HFFc6 (cell line): ENCODE measurements around the gene TMEM132D. TPM values are rescaled to one million over a fixed set of nuclear protein-coding genes. Genes with fewer than 3 reads are reported as not detected.

Experiments used
- DNase-seq: peaks from one replicate; pipeline ENCODE4 v3.0.0-alpha.2; 2018
- H3K27ac Mint-ChIP-seq: 2 replicates; pipeline ENCODE4 v1.8.0; 2020; ENCODE audit warnings: mild to moderate bottlenecking, mixed read lengths
- H3K27me3 Mint-ChIP-seq: 2 replicates; pipeline ENCODE4 v1.8.0; 2021; ENCODE audit warnings: mild to moderate bottlenecking, moderate library complexity, mixed read lengths; ENCODE audit not compliant: insufficient read depth
- H3K36me3 Mint-ChIP-seq: 2 replicates; pipeline ENCODE4 v1.8.0; 2021; ENCODE audit warnings: low read depth, mixed read lengths
- H3K4me1 Mint-ChIP-seq: 2 replicates; pipeline ENCODE4 v1.8.0; 2020; ENCODE audit warnings: low read depth, mixed read lengths
- H3K4me3 Mint-ChIP-seq: 2 replicates; pipeline ENCODE4 v1.8.0; 2020; ENCODE audit warnings: mild to moderate bottlenecking, moderate library complexity, mixed read lengths
- H3K9me3 Mint-ChIP-seq: 2 replicates; pipeline ENCODE4 v1.8.0; 2020; ENCODE audit warnings: mild to moderate bottlenecking, mixed read lengths
- total RNA-seq, 6 experiments: library from RNA; stranded (reverse); fragmentation: NEBNext Ultra II Directional; extraction: Animal tissue kit (Norgen Biotek cat#: 25700); gene quantifications; 2 replicates in 1 of 6; 3 replicates in 5 of 6; pipeline ENCODE4 v1.2.3, GENCODE V29; 2021
- TF ChIP-seq, protein P1 (sequence below): fragments of 200-600 bp; sonication (generic); IDR thresholded peaks from 2 replicates; pipeline ENCODE4 v1.5.0; 2021; ENCODE audit warnings: antibody characterized with exemption, mild to moderate bottlenecking

The TMEM132D gene
- total RNA-seq, 6 experiments from 2014 or later, result not detected

DNA sequence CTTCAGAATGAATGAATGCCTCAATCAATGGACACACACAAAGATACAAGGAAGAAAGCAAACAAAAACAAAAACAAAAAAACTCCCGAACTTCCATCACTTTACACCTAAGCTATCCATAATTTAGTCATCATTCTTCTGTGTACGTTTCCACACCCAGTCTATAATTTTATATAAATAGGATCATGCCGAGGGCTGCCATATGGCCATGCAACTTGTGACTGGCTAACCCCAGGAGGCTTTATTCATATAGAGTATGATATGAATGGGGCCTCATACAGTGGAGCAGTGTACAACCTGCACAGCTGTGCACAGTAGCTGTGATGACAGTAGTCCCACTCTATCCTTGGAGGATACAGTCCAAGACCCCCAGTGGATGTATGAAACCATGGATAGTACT, 365.7 kb downstream of the TMEM132D start:
- H3K9me3 Mint-ChIP-seq, result peaks cover 51% of the 10 kb centered on the region
- H3K27ac Mint-ChIP-seq, result no peak overlapping the region
- no peak overlapping the region for H3K4me3 Mint-ChIP-seq
- TF ChIP-seq, protein P1, sequence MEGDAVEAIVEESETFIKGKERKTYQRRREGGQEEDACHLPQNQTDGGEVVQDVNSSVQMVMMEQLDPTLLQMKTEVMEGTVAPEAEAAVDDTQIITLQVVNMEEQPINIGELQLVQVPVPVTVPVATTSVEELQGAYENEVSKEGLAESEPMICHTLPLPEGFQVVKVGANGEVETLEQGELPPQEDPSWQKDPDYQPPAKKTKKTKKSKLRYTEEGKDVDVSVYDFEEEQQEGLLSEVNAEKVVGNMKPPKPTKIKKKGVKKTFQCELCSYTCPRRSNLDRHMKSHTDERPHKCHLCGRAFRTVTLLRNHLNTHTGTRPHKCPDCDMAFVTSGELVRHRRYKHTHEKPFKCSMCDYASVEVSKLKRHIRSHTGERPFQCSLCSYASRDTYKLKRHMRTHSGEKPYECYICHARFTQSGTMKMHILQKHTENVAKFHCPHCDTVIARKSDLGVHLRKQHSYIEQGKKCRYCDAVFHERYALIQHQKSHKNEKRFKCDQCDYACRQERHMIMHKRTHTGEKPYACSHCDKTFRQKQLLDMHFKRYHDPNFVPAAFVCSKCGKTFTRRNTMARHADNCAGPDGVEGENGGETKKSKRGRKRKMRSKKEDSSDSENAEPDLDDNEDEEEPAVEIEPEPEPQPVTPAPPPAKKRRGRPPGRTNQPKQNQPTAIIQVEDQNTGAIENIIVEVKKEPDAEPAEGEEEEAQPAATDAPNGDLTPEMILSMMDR, result no peak
- H3K27me3 Mint-ChIP-seq, result no peaks in the 10 kb centered on the region
- no peaks in the 10 kb centered on the region for H3K4me1 Mint-ChIP-seq
- no peak for DNase-seq
- peaks cover 9% of the 10 kb centered on the region; the same call in 1 of the 2 replicates for H3K36me3 Mint-ChIP-seq

DNA sequence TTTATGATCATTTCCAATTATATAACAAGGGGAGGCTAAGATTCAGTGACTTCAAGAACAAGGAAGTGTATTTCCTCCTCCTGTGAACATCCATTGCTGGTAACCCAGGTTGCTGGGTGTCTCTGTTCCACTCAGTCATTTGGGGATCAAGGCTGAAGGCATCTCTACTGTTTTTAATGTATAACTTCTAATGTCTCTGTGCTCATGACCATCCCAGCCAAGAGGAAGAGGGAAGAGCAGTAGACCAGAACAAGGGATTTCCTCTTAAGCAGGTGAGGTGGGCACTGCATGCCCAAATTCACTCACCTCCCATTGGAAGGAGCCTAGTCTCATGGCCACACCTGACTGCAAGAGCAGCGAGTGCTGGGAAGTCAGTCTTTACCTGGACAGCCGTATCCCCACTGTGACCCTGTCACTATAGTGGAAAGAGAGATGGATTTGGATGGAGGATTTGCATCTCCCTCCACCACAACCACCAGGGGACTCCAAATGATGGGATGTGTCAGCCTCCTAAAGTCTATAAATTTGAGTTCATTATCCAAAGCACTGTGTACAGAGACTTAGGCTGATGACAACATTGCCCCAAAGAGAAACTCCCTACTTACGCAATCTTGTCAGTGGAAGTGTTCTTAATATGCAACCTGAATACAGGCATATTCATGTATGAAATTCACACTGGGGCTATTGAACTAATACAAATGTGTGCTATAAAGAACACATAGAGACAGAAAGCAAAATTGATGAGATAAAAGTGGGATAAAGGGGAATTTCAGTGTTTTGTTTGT, 368.7 kb downstream of the TMEM132D start:
- no peak for DNase-seq
- TF ChIP-seq, protein P1, result no peak
- H3K4me1 Mint-ChIP-seq, result no peaks in the 10 kb centered on the region
- H3K27me3 Mint-ChIP-seq, result no peaks in the 10 kb centered on the region
- H3K9me3 Mint-ChIP-seq, result peaks cover 44% of the 10 kb centered on the region
- peaks cover 11% of the 10 kb centered on the region; the same call in 1 of the 2 replicates for H3K36me3 Mint-ChIP-seq
- no peak overlapping the region for H3K27ac Mint-ChIP-seq
- H3K4me3 Mint-ChIP-seq, result no peak overlapping the region

DNA sequence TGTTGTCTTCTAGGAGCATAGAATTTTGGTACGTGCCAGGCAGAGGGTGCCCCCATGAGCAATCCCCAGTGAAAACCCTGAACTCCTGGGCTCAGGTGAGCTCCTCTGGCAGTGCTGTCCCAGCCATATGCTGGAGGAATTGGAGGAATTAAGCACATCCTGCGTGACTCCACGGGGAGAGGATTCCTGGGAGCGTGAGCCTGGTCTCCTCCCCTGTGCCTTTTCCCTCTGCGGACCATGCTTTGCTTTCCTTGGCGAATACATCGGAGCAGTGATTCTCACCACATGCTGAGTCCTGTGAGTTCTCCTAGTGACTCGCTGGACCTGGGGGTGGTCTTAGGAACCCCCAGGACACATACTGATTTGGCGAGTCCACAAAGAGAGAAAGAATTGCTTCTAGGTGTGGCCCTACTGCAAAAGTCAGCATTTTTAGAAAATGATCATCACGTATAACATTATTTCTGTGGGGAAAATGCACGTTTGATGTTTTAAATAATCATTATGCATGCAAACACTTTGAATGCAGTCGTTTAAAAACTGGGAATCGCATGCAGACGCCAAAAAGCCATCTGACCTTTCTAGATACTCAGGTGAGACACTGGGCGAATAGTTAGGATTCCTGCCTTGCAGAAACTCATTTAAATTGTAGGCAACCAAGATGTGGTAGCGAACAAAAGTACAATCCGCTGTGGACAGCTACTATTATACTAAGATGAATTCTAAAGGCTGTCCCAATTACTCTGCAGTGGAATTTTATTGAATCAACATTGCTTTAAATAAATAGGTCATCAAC, 370.9 kb downstream of the TMEM132D start:
- TF ChIP-seq, protein P1, result no peak
- Mint-ChIP-seq H3K4me1 (no peaks in the 10 kb centered on the region), H3K27ac (no peak overlapping the region), H3K9me3 (peaks cover 44% of the 10 kb centered on the region), H3K36me3 (0 out of 2 replicates have a peak, but pooled peaks cover 5% of the 10 kb centered on the region), H3K27me3 (no peaks in the 10 kb centered on the region), H3K4me3 (no peak overlapping the region)
- DNase-seq, result no peak

DNA sequence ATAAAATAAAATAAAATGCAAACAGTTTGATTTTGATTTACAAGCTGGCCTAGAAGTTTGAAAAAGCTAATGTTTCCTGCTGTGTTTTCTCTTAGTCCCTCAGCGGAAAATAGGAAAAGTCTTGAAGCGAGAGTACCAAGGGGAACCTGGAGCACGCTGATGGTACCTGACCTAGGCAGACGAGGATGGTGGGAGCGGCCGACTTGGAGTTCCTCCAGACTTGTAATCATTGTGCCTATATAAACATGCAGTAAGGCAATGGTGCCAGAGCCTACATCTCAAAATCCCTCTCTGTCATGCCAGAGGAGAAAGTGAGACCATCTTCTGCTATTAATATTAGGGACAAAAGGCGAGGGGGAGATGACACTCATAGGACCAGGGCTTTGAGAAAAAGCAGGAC, 371.7 kb downstream of the TMEM132D start:
- Mint-ChIP-seq H3K36me3 (0 out of 2 replicates have a peak, but pooled peaks cover 5% of the 10 kb centered on the region), H3K27ac (no peak overlapping the region), H3K9me3 (peaks cover 38% of the 10 kb centered on the region), H3K27me3 (no peaks in the 10 kb centered on the region), H3K4me3 (no peak overlapping the region), H3K4me1 (no peaks in the 10 kb centered on the region)
- DNase-seq, result no peak
- TF ChIP-seq, protein P1, result no peak

DNA sequence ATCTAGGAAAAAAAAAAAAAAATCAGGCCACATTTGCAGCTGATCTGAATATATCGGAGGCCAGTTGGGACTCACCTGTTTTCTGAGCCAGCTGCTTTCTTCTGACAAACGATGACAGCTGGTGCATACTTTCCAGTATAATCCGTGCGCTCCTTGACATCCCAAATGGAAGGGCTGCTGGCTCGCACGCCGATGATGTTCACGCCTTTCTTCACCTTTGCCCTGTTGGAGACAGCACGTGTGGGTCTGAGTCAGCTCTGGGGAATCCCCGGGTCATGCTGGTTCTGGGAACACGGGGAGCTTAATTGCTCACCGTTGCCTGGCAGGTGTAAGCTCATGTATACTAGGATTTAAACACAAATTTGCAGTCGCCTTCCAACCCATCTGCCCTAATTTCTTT, 372.8 kb downstream of the TMEM132D start:
- Mint-ChIP-seq H3K27me3 (no peaks in the 10 kb centered on the region), H3K27ac (no peak overlapping the region)
- TF ChIP-seq, protein P1, result no peak

More for the DNA sequence above, 372.8 kb downstream of the TMEM132D start:
- Mint-ChIP-seq H3K36me3 (0 out of 2 replicates have a peak, but pooled peaks cover 5% of the 10 kb centered on the region), H3K9me3 (peaks cover 30% of the 10 kb centered on the region), H3K4me3 (no peak overlapping the region), H3K4me1 (no peaks in the 10 kb centered on the region)
- no peak for DNase-seq
